Measurements from ENCODE around the gene POLR3C. TPM values are rescaled to one million over a fixed set of nuclear protein-coding genes. Genes with fewer than 3 reads are reported as not detected.

POLR3C gene
- total RNA-seq, 2 donors from 2014 or later = 20.4 to 22.2 TPM

DNA sequence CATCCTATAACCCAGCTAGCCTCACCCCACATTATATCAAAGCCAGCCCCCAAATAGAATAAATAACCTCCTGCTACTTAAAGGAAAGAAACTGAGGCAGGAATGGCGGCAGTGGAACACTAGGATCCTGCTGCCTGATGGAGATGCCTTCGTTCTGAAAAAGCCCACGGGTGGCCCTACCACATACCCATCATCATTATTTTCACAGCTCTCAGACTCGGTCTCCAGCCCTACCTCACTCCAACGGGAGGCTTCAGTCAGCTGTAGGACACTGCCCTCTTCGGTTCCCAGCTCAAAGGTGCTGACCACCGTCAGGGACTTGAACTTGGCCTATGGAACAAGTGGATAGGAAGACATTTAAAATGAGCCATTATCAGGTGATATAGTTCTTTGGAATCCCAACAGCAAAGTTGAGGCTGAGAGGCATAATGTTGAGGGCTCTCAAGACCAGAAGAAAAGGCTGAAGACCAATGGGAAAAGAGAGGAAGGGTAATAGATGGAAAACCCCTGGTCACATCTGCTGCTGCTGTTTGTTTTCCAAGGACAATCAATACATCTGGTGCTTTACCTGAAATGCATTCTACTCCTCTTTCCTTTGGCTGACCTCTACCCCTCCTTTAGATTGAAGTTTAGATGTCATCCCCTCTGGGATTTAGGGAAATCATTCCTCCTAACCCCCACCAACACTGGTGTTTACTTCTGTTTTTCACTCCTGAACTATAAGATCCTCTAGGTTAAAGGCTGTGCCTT, 69.5 kb downstream of the POLR3C start:
- H3K27me3 Mint-ChIP-seq = no peaks in the 10 kb centered on the region
- H3K4me3 Mint-ChIP-seq = no peak overlapping the region
- H3K9me3 Mint-ChIP-seq = no peaks in the 10 kb centered on the region
- H3K36me3 Mint-ChIP-seq (ENCODE audit: low read depth) = peaks cover 6% of the 10 kb centered on the region
- H3K4me1 Mint-ChIP-seq = no peaks in the 10 kb centered on the region
- no peak overlapping the region for H3K27ac Mint-ChIP-seq
- ATAC-seq (replicated peaks) = no peak

Other genes with a start within 250 kb of the POLR3C start
- 10 to 100 TPM; 22.5 to 31.9 TPM for gene GPR89A, start 216.2 kb upstream of the POLR3C start, total RNA-seq
- under 1 TPM in 1 of 2 donors, not detected in 1; 0.82 TPM for gene PDZK1, start 116.8 kb upstream of the POLR3C start, total RNA-seq
- gene CD160, start 104.7 kb upstream of the POLR3C start, total RNA-seq = not detected
- gene RNF115, start 105 bp upstream of the POLR3C start, total RNA-seq = 1 to 10 TPM; 7.9 to 9.3 TPM
- 1 to 10 TPM; 2.3 to 2.7 TPM for gene NUDT17, start 21.4 kb downstream of the POLR3C start, total RNA-seq
- gene PIAS3, start 34.9 kb downstream of the POLR3C start, total RNA-seq = 10 to 100 TPM; 16.3 to 24.6 TPM
- gene ANKRD35, start 61.7 kb downstream of the POLR3C start, total RNA-seq = under 1 TPM; 0.29 to 0.56 TPM
- 1 to 10 TPM; 1.6 to 2.9 TPM for gene ITGA10, start 85.8 kb downstream of the POLR3C start, total RNA-seq
- 10 to 100 TPM; 23.6 to 25.2 TPM for gene PEX11B, start 94.5 kb downstream of the POLR3C start, total RNA-seq
- 100 to 1,000 TPM; 222 to 275 TPM for gene RBM8A, start 103.3 kb downstream of the POLR3C start, total RNA-seq
- gene LIX1L, start 133.8 kb downstream of the POLR3C start, total RNA-seq = 10 to 100 TPM; 43.4 to 61.2 TPM
- gene ANKRD34A, start 140.4 kb downstream of the POLR3C start, total RNA-seq = 1 to 10 TPM; 4.6 to 4.8 TPM
- gene POLR3GL, start 140.5 kb downstream of the POLR3C start, total RNA-seq = 10 to 100 TPM; 16.9 to 26.0 TPM
- 100 to 1,000 TPM in 1 of 2 donors, 10 to 100 TPM in 1; 74.2 to 269 TPM for gene TXNIP, start 172.4 kb downstream of the POLR3C start, total RNA-seq
- gene HJV, start 197.5 kb downstream of the POLR3C start, total RNA-seq = not detected